Stimulated activated CD8-positive, alpha-beta memory T cell treated with anti-CD3 and anti-CD28 coated beads, Interleukin-4, amount 100 ng/mL, for 1 hour (primary cell): Measurements from ENCODE around the gene FLT4.

Source experiments
- DNase-seq, 2 donors: peaks; one replicate each; pipeline ENCODE4 v3.0.0-alpha.2; 2020; ENCODE audit warnings: low read depth in 2 of 2, low spot score in 1 of 2

Gene FLT4

DNA sequence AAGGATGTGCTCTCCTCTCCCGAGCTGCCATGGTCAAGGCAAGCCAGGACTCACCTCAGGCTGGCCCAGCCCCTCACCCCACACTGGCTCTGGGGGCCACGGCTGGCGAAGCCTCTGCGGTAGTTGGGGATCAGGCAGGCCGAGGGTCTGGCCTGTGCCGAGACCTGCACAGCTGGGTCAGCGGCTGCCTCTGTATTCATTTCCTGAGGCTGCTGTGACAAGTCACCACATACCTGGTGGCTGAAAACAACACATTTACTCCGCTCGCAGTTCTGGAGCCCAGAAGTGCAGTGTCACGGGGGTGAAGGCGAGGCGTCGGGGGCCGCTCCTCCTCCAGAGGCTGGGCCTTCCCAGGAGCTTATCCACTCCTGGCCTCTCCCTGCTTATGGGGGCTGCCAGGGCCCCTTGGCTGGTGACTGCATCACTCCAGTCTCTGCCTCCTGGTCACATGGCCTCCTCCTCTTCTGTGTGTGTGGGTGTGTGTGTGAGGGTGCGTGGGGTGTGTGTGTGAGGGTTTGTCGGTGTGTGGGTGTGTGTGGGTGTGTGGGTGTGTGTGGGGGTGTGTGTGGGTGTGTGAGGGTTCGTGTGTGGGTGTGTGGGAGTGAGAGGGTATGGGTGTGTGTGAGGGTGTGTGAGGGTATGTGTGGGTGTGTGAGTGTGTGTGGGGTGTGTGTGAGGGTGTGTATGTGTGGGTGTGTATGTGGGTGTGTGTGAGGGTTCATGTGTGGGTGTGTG is 54.9 kb downstream of the FLT4 start:
- no peak for DNase-seq

DNA sequence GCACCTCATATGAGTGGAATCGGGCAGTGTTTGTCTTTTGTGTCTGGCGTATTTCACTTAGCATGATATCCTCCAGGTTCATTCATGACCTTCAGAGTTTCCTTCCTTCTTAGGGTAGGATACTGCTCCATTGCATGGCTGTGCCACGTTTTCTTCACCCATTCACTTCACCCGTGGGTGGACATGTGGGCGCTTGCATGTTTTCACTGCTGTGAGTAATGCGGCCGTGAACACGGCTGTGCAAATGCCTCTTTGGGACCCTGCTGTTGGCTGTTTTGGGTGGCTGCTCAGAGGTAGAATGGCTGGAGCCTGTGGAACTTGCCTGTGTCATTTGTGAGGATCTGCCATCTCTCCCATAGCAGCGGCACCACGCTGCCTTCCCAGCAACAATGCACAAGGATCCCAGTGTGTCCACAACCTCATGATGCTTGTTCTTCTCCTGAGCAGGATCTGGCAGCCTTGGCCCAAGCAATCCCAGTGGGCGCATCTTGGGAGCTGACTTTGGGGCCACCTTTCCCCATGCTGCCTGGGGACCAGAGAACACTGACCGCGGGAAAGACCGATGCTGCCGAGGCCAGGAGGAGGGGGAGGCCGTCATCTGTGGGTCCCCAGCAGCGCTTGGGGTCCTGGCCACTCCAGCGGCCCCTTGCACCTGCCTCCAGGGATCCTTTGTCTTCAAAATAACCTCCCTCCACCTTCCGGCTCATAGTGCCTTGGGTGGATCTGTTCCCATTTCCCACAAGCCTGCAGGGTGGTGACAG is 55.8 kb downstream of the FLT4 start:
- no peak for DNase-seq

DNA sequence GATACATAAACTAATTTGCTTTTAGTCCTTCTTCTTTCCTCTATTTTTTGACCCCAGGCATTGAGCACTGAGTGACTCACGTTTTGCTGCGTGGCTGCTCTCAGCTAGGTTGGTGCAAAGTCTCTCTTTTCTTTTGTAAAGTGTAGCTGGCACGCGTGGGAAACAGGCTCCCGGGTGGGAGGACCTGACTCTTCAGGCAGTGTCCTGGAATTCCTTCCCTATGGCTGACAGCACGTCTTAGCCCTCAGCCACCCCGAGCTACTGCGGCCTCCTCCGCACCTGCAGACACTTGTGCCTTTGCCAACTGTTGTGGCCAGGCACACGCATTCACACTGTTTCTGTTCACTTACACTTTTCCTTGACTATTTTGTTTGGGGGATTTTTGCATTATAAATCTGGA is 57.2 kb downstream of the FLT4 start:
- no peak for DNase-seq

DNA sequence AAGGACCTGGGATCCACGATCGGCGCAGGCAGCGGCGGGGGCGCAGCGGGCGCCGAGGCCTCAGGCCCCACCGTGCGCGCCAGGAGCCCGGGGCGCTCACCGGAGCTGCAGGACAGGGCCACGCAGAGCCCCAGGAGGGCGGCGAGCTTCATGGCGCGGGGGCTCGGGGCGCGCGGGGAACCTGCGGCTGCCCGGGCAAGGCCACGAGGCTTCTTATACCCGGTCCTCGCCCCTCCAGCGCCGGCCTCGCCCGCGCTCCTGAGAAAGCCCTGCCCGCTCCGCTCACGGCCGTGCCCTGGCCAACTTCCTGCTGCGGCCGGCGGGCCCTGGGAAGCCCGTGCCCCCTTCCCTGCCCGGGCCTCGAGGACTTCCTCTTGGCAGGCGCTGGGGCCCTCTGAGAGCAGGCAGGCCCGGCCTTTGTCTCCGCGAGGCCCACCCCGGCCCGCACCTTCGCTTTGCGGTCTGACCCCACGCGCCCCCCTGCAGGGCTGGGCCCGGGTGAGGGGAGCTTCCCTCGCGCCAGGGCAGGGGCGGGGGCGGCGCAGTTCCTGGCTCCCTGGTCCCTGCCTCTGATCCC is 58.0 kb downstream of the FLT4 start, which contains the start of gene SCGB3A1:
SCGB3A1 (minus strand) TSS at position 189 of the 577 bp plus-strand sequence; CDS start at position 152, 37 bp downstream.
- DNase-seq, result no peak

DNA sequence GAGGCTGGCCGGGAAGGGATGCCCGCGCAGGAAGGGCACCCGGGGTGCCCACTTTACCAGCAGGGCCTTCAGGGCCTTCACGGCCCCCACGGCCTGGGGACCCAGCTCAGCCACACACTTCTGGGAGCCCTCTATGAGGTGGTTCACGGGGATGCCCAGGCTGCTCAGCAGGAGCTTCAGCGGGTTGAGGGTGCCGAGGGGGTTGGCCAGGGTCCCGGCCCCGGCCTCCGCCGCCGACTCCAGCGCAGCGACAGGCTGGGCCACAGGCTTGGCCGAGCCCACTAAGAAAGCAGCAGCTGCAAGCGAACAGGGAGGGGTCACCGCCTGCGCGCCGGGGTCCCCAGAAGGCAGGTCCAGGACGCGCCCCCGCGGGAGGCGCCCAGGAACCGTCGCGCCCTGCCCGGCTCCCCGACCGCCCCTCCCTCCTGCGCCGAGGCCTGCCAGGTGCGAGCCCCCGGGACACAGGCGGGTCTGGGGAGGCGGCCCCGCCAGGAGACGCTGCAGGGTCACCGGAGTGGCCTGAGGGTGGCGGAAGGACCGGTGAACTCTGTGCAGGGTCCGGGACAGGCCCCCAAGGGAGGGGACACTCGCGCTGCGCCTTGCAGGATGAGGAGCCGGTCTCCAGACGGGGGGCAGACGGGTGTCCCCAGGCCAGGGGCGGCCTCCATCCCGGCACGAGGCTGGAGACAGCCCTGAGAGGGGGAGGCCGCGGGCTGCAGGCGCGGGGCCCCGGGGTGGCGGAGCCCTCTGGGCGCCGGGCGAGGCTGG is 58.7 kb downstream of the FLT4 start:
- no peak for DNase-seq

DNA sequence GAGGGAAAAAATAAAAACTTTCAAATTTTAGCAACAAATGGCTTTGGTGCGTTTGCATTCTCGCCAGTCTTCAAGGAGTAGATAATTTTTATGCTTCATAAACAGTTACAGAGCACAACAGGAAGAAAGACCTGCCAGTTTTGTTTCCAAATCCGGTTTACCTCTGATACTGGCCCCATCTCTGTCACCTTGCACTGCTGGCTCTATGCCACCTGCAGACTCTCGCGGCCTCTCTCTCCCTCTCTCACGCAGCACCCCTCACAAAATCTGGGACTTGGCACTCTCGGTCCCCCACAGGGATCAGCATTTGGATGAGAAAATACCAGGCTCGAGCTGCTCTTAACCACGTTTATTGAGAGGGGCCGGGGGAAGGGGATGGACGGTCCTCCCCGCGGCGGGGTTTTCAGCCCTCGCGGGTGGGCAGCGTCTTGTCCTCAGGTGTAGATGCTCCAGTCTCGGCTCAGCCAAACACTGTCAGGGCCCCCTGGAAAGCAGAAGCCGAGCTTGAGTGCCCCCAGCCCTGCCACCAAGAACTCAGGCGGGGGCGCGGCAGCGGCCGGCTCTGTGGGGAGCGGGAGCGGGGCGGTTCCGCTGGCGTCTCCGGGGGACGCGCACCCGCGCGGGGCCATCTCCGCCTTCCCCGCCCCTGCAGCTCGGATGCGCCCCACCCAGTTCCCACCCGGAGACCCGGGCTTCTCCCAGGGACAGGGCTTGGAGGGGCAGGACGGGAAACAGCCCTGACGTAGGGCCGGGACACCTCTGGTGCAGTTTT is 59.4 kb downstream of the FLT4 start:
- DNase-seq, result no peak

DNA sequence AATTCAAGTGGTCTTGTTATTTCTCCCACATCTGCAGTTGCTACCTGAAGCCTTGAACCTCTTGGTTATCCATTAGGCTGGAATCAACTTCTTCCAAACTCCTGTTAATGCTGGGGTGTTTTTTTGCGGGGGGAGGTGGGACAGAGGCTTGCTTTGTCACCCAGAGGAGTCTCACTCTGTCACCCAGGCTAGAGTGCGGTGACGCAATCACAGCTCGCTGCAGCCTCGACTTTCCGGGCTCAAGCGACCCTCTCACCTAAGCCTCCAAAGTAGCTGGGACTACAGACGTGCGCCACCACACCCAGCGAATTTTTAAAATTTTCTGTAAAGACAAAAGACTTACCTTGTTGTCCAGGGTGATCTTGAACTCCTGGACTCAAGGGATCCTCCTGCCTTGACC is 62.5 kb downstream of the FLT4 start:
- no peak for DNase-seq

DNA sequence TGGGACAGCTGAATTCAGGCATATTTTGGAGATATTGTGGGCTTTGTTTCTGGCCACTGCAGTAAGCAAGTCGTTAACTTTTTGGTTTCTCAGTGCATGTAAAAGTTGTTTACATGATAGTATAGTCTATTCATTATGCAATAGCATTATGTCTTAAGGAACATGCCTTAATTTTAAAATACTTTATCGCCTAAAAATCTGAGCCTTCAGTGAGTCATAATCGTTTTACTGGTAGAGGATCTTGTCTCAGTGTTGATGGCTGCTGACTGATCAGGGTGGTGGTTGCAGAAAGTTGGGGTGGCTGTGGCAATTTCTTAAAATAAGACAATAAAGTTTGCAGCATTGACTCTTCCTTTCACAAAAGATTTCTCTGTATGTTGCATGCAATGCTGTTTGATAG is 63.2 kb downstream of the FLT4 start:
- DNase-seq, result no peak

DNA sequence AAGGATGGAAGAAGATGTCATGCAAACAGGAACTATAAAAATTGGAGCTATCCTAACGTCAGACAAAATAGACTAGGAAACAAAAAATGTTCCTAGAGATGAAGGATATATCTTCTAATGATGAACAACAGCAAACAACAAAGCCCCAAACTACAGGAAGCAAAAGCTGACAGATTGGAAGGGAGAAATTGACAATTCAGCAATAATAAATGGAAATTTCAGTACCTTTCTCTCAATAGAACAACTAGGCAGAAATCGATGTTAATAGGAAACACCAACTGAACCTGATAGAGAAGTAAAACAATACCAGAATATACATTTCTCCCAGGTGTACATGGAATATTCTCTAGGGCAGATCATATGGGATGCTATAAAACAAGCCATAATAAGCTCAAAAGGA is 65.7 kb downstream of the FLT4 start:
- no peak for DNase-seq

DNA sequence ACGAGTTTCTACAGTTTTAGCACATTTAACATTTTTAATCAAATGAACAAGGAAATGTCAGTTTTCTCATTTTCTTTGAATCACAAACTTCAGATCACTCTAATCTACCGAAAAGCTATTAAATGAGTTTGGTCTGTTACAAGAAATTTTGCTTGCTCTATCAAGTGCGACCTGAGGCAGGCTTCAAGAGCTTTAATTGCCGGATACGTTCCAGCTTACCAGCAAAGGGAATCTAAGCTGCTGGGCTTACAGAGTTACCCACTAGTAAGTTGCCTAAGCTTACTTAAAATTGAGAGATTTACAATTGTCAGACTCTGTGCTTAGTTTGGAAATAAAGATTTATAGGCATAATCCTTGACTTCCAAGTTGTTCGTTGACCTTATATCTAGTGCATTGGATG is 68.7 kb downstream of the FLT4 start:
- no peak for DNase-seq

DNA sequence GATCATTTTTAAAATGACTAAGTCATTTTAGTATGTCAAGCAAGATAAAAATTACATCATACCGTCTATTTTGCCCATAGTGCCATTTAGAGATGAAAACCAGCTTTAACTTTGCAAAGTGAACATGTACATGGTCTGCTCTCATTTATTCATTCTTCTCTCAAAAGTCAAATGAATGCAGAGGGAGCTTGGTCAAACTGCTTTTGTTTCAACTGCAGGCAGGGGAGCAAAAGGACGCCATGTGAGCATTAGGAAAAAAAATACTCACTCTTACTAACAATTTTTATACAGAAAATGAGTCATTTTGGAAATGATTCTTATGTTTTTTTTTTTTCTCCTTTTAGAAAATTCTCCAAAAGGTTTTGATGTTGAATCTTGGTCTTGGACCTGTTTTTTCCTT is 73.8 kb downstream of the FLT4 start:
- DNase-seq, result no peak

DNA sequence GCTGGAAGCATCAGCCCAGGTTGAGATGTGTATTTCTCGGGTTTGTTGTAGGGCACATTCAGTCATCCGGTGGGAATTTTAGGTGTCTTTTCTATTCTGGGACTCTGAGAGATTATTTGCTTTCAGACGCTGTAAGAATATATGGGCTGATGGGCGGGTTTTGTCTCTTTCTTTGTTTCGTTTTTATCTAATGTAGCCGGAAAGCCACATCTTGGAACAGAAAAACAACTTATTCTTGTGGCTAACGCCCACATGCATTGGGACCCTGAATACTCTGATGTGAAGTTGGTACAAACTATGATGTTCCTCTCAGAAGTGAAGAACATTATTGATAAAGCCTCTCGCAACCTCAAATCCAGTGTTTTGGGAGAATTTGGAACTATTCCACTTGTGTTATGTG is 80.5 kb downstream of the FLT4 start:
- DNase-seq, result no peak

DNA sequence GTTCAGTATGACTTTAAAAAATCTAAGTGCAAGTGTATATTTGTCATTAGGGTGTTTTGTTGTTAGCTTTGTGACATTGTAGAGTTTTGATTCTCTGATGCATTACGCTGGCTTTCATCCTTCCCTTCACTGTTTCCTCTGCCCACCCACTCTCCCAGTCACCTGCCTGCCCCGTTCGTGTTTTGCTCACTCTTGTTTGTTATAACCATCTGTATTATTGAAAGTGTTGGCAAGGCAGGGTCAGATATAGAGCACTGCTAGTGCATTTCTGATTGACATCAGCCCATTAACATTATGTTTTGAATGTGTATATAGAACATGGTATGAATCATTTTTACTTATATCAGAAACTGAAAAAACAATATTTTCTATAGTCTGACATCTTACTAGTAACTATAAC is 85.4 kb downstream of the FLT4 start:
- no peak for DNase-seq

DNA sequence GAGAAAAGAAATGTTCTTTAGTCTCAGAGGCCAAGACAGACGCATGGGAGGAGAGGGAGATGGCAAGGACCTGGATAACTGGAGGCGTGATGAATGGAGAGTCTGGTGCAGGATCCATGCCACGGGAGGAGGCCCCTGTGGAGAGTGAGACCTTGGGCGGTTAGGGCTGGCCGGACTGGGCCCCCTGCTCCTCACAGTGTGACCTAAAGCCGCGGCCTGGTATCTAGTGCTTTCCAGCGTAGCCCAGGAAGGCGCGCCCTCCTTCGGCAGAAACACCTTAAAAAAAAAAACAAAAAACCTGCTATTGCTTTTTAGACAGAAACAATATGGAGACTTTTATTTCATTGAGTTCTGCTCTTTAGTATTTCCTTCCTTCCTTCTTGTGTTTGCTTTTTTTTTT is 91.2 kb downstream of the FLT4 start:
- no peak for DNase-seq

DNA sequence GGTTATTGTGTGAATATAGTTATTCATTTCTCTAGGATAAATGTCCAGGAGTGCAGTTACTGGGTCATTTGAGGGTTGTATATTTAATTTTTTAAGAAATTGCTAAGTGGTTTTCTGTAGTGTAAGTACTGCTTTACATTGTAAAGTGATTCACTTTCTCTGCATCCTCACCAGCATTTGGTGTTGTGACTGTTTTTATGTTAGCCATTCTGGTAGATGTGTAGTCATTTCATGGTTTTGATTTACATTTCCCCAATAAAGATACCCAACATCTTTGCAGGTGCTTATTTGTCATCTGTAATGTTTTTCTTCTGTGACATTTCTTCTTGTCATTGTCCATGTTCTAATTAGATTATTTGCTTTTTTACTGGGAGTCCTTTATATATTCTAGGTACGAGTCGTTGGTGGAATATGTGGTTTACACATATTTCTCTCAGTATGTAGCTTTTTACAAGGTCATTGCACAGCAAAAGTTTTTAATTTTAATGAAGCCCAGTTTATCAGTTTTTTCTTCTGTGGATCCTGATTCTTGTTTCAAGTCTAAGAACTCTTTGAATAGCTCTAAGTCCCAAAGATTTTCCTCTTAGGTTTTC is 92.1 kb downstream of the FLT4 start:
- no peak for DNase-seq

DNA sequence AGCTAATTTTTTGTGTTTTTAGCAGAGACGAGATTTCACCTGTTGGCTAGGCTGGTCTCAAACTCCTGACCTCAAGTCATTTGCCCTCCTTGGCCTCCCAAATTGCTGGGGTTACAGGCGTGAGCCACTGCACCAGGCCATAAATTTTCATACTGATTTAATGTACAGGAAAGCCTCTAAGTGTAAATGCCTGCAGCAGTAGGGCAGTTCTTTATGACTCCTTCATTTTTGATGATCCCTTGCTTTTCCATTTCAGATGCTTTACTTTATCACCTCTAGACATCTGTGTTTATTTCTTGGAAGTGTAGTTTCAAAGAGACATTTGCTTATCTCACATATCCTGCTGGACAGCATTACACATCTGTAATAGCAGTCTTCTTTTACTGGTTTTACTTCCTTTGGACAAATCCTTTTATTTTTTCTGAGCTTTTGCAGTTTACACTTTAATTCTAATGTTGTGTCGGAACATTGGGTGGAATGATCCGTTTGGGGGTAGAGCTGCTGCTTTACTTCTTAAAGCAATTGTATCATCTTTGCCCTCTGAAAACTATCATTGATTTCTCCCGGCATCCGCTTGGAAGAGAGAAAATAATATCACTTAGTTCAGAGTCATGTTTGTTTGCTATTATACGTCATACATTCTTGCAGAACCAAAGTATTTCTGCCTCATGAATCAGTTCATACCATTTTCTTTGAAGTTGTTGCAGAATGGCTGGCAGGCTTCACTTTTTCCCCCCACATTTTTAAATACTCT is 94.1 kb downstream of the FLT4 start:
- no peak for DNase-seq

DNA sequence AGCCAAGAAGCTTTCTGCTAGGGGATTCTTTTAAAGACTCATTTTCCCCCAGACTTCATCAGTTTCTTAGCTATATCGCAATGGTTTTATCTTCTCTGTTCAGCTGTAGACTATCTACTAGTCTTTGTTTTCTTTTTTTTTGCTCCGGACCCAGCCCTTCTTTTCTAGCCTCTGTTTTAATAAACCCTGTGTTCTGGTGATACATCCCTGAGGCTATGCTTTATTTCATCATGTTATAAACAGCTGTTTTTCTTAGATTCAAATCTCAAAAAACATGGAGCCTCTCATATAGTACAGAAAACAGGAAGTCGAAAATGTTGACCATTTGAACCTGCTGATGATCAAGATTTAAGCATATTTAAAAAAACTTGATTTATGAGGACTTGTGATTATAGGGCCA is 95.9 kb downstream of the FLT4 start:
- no peak for DNase-seq
